HG02885 (cell line): Measurements from ENCODE around the gene TRAPPC5.
A peak's percentile ranks its signal among the peaks of the same experiment; 100 is the strongest.
"Not testable (repeated sequence)": the region's sequence is repeated elsewhere in the genome, so short reads cannot be mapped to it uniquely, and the experiment has no call there.

ENCODE experiments used
- ATAC-seq: cut with Tn5 transposase; IDR thresholded peaks from one replicate; pipeline ENCODE4 v1.9.1; 2021; ENCODE audit warnings: mild to moderate bottlenecking; ENCODE audit not compliant: unreplicated experiment, poor library complexity

Gene TRAPPC5

GRCh38 chr19:7680606-7681339 lies at the start of gene TRAPPC5:
TRAPPC5 (plus strand) TSS chr19:7680833; CDS start chr19:7682254, 1,421 bp downstream.
- ATAC-seq, result peak; percentile 64

- no peak for ATAC-seq
Observed at GRCh38 chr19:7631577-7631976, 49.1 kb upstream of the TRAPPC5 start.

GRCh38 chr19:7632340-7633203 lies 48.1 kb upstream of the TRAPPC5 start:
- ATAC-seq, result no peak

- no peak for ATAC-seq
Observed at GRCh38 chr19:7633698-7634097, 46.9 kb upstream of the TRAPPC5 start, which contains the start of gene PCP2. PCP2 (minus strand) TSS chr19:7633719; CDS start chr19:7633457, 262 bp downstream.

- no peak for ATAC-seq
Observed at GRCh38 chr19:7635670-7636069, 45.0 kb upstream of the TRAPPC5 start.

GRCh38 chr19:7636317-7636690 lies 44.3 kb upstream of the TRAPPC5 start:
- ATAC-seq, result no peak

- ATAC-seq, result peak; percentile 84
Observed at GRCh38 chr19:7636691-7637373, 43.8 kb upstream of the TRAPPC5 start, which contains the start of gene STXBP2. STXBP2 (plus strand) TSS chr19:7637110; CDS start chr19:7637150, 40 bp downstream.

- peak; percentile 19 for ATAC-seq
Observed at GRCh38 chr19:7637374-7638256, 43.0 kb upstream of the TRAPPC5 start.

- no peak for ATAC-seq
Observed at GRCh38 chr19:7638802-7639465, 41.7 kb upstream of the TRAPPC5 start.

GRCh38 chr19:7639863-7640348 lies 40.7 kb upstream of the TRAPPC5 start:
- ATAC-seq, result no peak

- no peak for ATAC-seq
Observed at GRCh38 chr19:7640803-7641202, 39.8 kb upstream of the TRAPPC5 start.

GRCh38 chr19:7641290-7642276 lies 39.0 kb upstream of the TRAPPC5 start:
- ATAC-seq, result no peak

- ATAC-seq, result no peak
Observed at GRCh38 chr19:7642295-7643030, 38.2 kb upstream of the TRAPPC5 start.

- no peak for ATAC-seq
Observed at GRCh38 chr19:7643031-7643415, 37.6 kb upstream of the TRAPPC5 start.

GRCh38 chr19:7643629-7644549 lies 36.7 kb upstream of the TRAPPC5 start:
- ATAC-seq, result not testable (repeated sequence)

GRCh38 chr19:7644550-7644877 lies 36.1 kb upstream of the TRAPPC5 start:
- no peak for ATAC-seq
